A673 (cell line): Measurements from ENCODE around the gene ARFGAP1. TPM values are rescaled to one million over a fixed set of nuclear protein-coding genes. Genes with fewer than 3 reads are reported as not detected.

ENCODE experiments used
- BruUV-seq: library from RNA; stranded (reverse); fragments of 400-500 nt; replicated peaks from 2 replicates; lab custom pipeline; 2021; lab: Mats Ljungman, UMichigan
- CTCF ChIA-PET: fragments of 300-600 bp; sonication (Branson Sonifier 250); formaldehyde crosslinking; loops from one replicate; lab custom pipeline; 2022; ENCODE audit warnings: antibody characterized with exemption; lab: Charles Lee
- POLR2A ChIA-PET: fragments of 300-600 bp; sonication (Branson Sonifier 250); formaldehyde crosslinking; loops from one replicate; lab custom pipeline; 2022; ENCODE audit warnings: antibody characterized with exemption; ENCODE audit not compliant: low non-redundant PET; lab: Charles Lee
- DNase-seq: peaks from one replicate; pipeline ENCODE4 v3.0.0-alpha.2; 2015; ENCODE audit warnings: low spot score
- H3K27ac ChIP-seq: fragments of 200-600 bp; sonication (generic); 2 replicates; pipeline ENCODE4 v1.5.1; 2016; ENCODE audit warnings: mixed run types, low read depth, mild to moderate bottlenecking, mixed read lengths, antibody characterized with exemption, low read length; ENCODE audit not compliant: poor library complexity, severe bottlenecking
- H3K27me3 ChIP-seq: fragments of 200-600 bp; sonication (generic); replicated peaks from 2 replicates; pipeline ENCODE4 v1.6.1; 2017; ENCODE audit warnings: mixed run types, low read depth, mild to moderate bottlenecking, mixed read lengths, antibody characterized with exemption, low read length; ENCODE audit not compliant: insufficient read depth, poor library complexity
- H3K36me3 ChIP-seq: fragments of 200-600 bp; sonication (generic); 2 replicates; pipeline ENCODE4 v1.6.1; 2016; ENCODE audit warnings: mixed run types, mild to moderate bottlenecking, mixed read lengths, antibody characterized with exemption, low read length; ENCODE audit not compliant: insufficient read depth, poor library complexity, severe bottlenecking
- H3K4me1 ChIP-seq: fragments of 200-600 bp; sonication (generic); 2 replicates; pipeline ENCODE4 v1.6.1; 2017; ENCODE audit warnings: mixed run types, mild to moderate bottlenecking, mixed read lengths, antibody characterized with exemption, low read length; ENCODE audit not compliant: insufficient read depth, poor library complexity, severe bottlenecking
- H3K4me3 ChIP-seq: fragments of 200-600 bp; sonication (generic); 2 replicates; pipeline ENCODE4 v1.5.1; 2016; ENCODE audit warnings: low read depth, mixed run types, mild to moderate bottlenecking, mixed read lengths, low read length; ENCODE audit not compliant: poor library complexity, severe bottlenecking
- H3K9me3 ChIP-seq: fragments of 200-600 bp; sonication (generic); 2 replicates; pipeline ENCODE4 v1.6.1; 2016; ENCODE audit warnings: mixed run types, low read depth, mild to moderate bottlenecking, mixed read lengths, antibody characterized with exemption, low read length; ENCODE audit not compliant: poor library complexity, severe bottlenecking
- EZH2 ChIP-seq: fragments of 200-600 bp; sonication (generic); IDR thresholded peaks from 2 replicates; pipeline ENCODE4 v1.6.1; 2017; ENCODE audit warnings: borderline replicate concordance, low read depth, mild to moderate bottlenecking, mixed read lengths, antibody characterized with exemption, low read length; ENCODE audit not compliant: poor library complexity, severe bottlenecking
- intact Hi-C: fragments of 100-400 bp; cut with micrococcal nuclease; formaldehyde crosslinking; loops from one replicate; pipeline ENCODE4 v1.10.0; 2022; ENCODE audit not compliant: unreplicated experiment
- total RNA-seq: library from RNA; stranded (reverse); gene quantifications from 2 replicates; pipeline ENCODE4 v1.2.3, GENCODE V29; 2021
- TF ChIP-seq, protein P1 (sequence below): fragments of 300-800, 200-600 bp; sonication (generic); conservative IDR thresholded peaks from 2 replicates; pipeline ENCODE4 v1.5.1; 2017; ENCODE audit warnings: low read depth, mild to moderate bottlenecking, antibody characterized with exemption, low read length, moderate library complexity, mixed read lengths

The ARFGAP1 gene
- total RNA-seq, 1 experiment from 2014 or later, result 90.4 TPM

GRCh38 chr20:63328026-63328700 lies 55.5 kb downstream of the ARFGAP1 start:
- H3K9me3 ChIP-seq, result no peaks in the 10 kb centered on the region
- no peaks in the 10 kb centered on the region for H3K27me3 ChIP-seq
- no peak for DNase-seq
- H3K36me3 ChIP-seq, result no peaks in the 10 kb centered on the region
- H3K4me1 ChIP-seq, result no peaks in the 10 kb centered on the region
- intact Hi-C loops, result no loop called here
- BruUV-seq, result no TSS peak
- H3K27ac ChIP-seq, result no peak overlapping the region
- TF ChIP-seq, protein P1, sequence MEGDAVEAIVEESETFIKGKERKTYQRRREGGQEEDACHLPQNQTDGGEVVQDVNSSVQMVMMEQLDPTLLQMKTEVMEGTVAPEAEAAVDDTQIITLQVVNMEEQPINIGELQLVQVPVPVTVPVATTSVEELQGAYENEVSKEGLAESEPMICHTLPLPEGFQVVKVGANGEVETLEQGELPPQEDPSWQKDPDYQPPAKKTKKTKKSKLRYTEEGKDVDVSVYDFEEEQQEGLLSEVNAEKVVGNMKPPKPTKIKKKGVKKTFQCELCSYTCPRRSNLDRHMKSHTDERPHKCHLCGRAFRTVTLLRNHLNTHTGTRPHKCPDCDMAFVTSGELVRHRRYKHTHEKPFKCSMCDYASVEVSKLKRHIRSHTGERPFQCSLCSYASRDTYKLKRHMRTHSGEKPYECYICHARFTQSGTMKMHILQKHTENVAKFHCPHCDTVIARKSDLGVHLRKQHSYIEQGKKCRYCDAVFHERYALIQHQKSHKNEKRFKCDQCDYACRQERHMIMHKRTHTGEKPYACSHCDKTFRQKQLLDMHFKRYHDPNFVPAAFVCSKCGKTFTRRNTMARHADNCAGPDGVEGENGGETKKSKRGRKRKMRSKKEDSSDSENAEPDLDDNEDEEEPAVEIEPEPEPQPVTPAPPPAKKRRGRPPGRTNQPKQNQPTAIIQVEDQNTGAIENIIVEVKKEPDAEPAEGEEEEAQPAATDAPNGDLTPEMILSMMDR, result no peak
- no peak for TF ChIP-seq EZH2
- POLR2A ChIA-PET, result no interaction called here
- CTCF ChIA-PET, result no interaction called here
- no peak overlapping the region for H3K4me3 ChIP-seq

GRCh38 chr20:63328718-63329275 lies 56.2 kb downstream of the ARFGAP1 start:
- ChIA-PET POLR2A (no interaction called here), CTCF (no interaction called here)
- no peak overlapping the region for H3K4me3 ChIP-seq
- H3K9me3 ChIP-seq, result no peaks in the 10 kb centered on the region
- TF ChIP-seq EZH2, result no peak
- TF ChIP-seq, protein P1, result no peak
- BruUV-seq, result no TSS peak
- H3K4me1 ChIP-seq, result no peaks in the 10 kb centered on the region
- intact Hi-C loops, result no loop called here
- no peaks in the 10 kb centered on the region for H3K36me3 ChIP-seq
- no peaks in the 10 kb centered on the region for H3K27me3 ChIP-seq
- DNase-seq, result no peak
- H3K27ac ChIP-seq, result no peak overlapping the region

GRCh38 chr20:63329331-63330083 lies 56.9 kb downstream of the ARFGAP1 start:
- ChIA-PET POLR2A (no interaction called here), CTCF (no interaction called here)
- H3K36me3 ChIP-seq, result no peaks in the 10 kb centered on the region
- no TSS peak for BruUV-seq
- no peaks in the 10 kb centered on the region for H3K27me3 ChIP-seq
- no peak overlapping the region for H3K4me3 ChIP-seq
- no peak for DNase-seq
- no peaks in the 10 kb centered on the region for H3K4me1 ChIP-seq
- intact Hi-C loops, result no loop called here
- no peak overlapping the region for H3K27ac ChIP-seq
- no peaks in the 10 kb centered on the region for H3K9me3 ChIP-seq
- no peak for TF ChIP-seq EZH2
- TF ChIP-seq, protein P1, result no peak
